ENCODE measurements around the gene CCR3. TPM values are rescaled to one million over a fixed set of nuclear protein-coding genes. Genes with fewer than 3 reads are reported as not detected.

The CCR3 gene
- total RNA-seq, 1 experiment from 2014 or later = not detected

- BruUV-seq (replicated peaks) = no TSS peak
- ChIA-PET CTCF (no interaction called here), POLR2A (no interaction called here), RAD21 (ENCODE audit: low non-redundant PET in 1 of 2, low total read pairs in 2 of 2, uncharacterized antibody in 2 of 2, unreplicated experiment in 2 of 2) (no interaction called here)
- ATAC-seq = no peak
- no peak overlapping the region for H3K27ac ChIP-seq (ENCODE audit: low read depth, low read length)
- H3K4me3 ChIP-seq (replicated peaks in 1 of 2; ENCODE audit: low read depth in 1 of 2, low read length in 2 of 2) = no peak overlapping the region
- H3K9me2 ChIP-seq (ENCODE audit: insufficient read depth) = no peaks in the 10 kb centered on the region
- no peak overlapping the region for H3K9ac ChIP-seq (ENCODE audit: low read length)
- no peak overlapping the region for H2AFZ ChIP-seq (ENCODE audit: low read depth, low read length, poor library complexity, severe bottlenecking)
- no peak for DNase-seq (ENCODE audit: low read depth, low spot score)
- H3K79me2 ChIP-seq (ENCODE audit: insufficient read depth, low read length) = no peaks in the 10 kb centered on the region
- no peaks in the 10 kb centered on the region for H3K9me3 ChIP-seq (ENCODE audit: control insufficient read depth in 1 of 2, insufficient read depth in 1 of 2, low read depth in 1 of 2, low read length in 2 of 2)
- no peaks in the 10 kb centered on the region for H4K20me1 ChIP-seq (ENCODE audit: insufficient read depth)
- H3K36me3 ChIP-seq (ENCODE audit: control insufficient read depth in 1 of 2, insufficient read depth in 2 of 2, low read length in 2 of 2) = no peaks in the 10 kb centered on the region
- H3K4me1 ChIP-seq (ENCODE audit: control insufficient read depth in 1 of 2, insufficient read depth in 2 of 2, low read length in 2 of 2) = no peaks in the 10 kb centered on the region
- H3K4me2 ChIP-seq (ENCODE audit: low read length) = no peak overlapping the region
- H3K27me3 ChIP-seq (ENCODE audit: insufficient read depth, low read length) = no peaks in the 10 kb centered on the region; the same call in 1 of the 2 replicates
- TF ChIP-seq EZH2 (IDR thresholded peaks at IDR 0.05) = no peak
- TF ChIP-seq FOSL1 (IDR thresholded peaks at IDR 0.05; ENCODE audit: low read depth) = no peak
- no peak for TF ChIP-seq YY1 (IDR thresholded peaks at IDR 0.05; ENCODE audit: extremely low read depth, insufficient replicate concordance, low read depth, low read length)
- TF ChIP-seq CBX3 (IDR thresholded peaks at IDR 0.05; ENCODE audit: low read depth) = no peak
- TF ChIP-seq POLR2AphosphoS5 (IDR thresholded peaks at IDR 0.05; ENCODE audit: low read depth, low read length) = no peak
- TF ChIP-seq EGR1 (IDR thresholded peaks at IDR 0.05; ENCODE audit: low read depth) = no peak
- TF ChIP-seq CTCF (IDR thresholded peaks at IDR 0.05 in 2 of 3, conservative IDR thresholded peaks at IDR 0.05 in 1 of 3; ENCODE audit: borderline replicate concordance in 1 of 3, insufficient read depth in 1 of 3, low read depth in 2 of 3, low read length in 2 of 3) = no peak
- no peak for TF ChIP-seq ELF1 (IDR thresholded peaks at IDR 0.05; ENCODE audit: borderline replicate concordance, low read depth)
- TF ChIP-seq EZH2phosphoT487 (IDR thresholded peaks at IDR 0.05; ENCODE audit: borderline replicate concordance) = no peak
- TF ChIP-seq CEBPB (IDR thresholded peaks at IDR 0.05; ENCODE audit: low read depth) = no peak
- TF ChIP-seq REST (IDR thresholded peaks at IDR 0.05; ENCODE audit: low read depth) = no peak
- TF ChIP-seq TCF7L2 (IDR thresholded peaks at IDR 0.05; ENCODE audit: borderline replicate concordance, extremely low read depth, insufficient read depth, insufficient read length) = no peak
- TF ChIP-seq ZNF274 (IDR thresholded peaks at IDR 0.05; ENCODE audit: low read depth, low read length) = no peak
- no peak for TF ChIP-seq POLR2A (IDR thresholded peaks at IDR 0.05; ENCODE audit: borderline replicate concordance, extremely low read depth, insufficient read depth, insufficient read length)
- no peak for TF ChIP-seq SRF (IDR thresholded peaks at IDR 0.05; ENCODE audit: low read depth)
- TF ChIP-seq SP1 (IDR thresholded peaks at IDR 0.05; ENCODE audit: low read depth) = no peak
- TF ChIP-seq RAD21 (IDR thresholded peaks at IDR 0.05; ENCODE audit: low read depth) = no peak
- no peak for TF ChIP-seq ZFX (IDR thresholded peaks at IDR 0.05)
- no peak for TF ChIP-seq JUND (IDR thresholded peaks at IDR 0.05)
- TF ChIP-seq ATF3 (IDR thresholded peaks at IDR 0.05) = no peak
- intact Hi-C loops (cut with micrococcal nuclease) = no loop called here
Observed at GRCh38 chr3:46297658-46298423, 55.6 kb downstream of the CCR3 start.

Data from HCT116 (cell line).